Measurements from ENCODE around the gene ZNF226. TPM values are rescaled to one million over a fixed set of nuclear protein-coding genes. Genes with fewer than 3 reads are reported as not detected.

The ZNF226 gene
- total RNA-seq, 1 experiment from 2014 or later: 15.3 TPM

GRCh38 chr19:44204772-44205171 is 39.9 kb downstream of the ZNF226 start:
- Histone ChIP-seq H3K56ac (ENCODE audit: insufficient read length, low read depth, low read length) (no peak overlapping the region), H3K14ac (ENCODE audit: insufficient read depth, low read length) (no peak overlapping the region), H4K8ac (replicated peaks; ENCODE audit: insufficient read length, low read depth, low read length) (no peak overlapping the region), H2BK20ac (ENCODE audit: low read depth, low read length, poor library complexity, severe bottlenecking) (no peak overlapping the region), H3K79me1 (ENCODE audit: insufficient read depth, low read depth, low read length, poor library complexity, severe bottlenecking) (no peaks in the 10 kb centered on the region), H2AK5ac (ENCODE audit: insufficient read length, low read length) (no peak overlapping the region), H4K20me1 (ENCODE audit: control insufficient read depth, insufficient read depth, insufficient read length) (no peaks in the 10 kb centered on the region), H2BK15ac (ENCODE audit: low read depth, low read length) (no peak overlapping the region), H3K27ac (ENCODE audit: insufficient read length, low read depth, low read length) (no peak overlapping the region), H2BK5ac (ENCODE audit: insufficient read length, low read length) (no peak overlapping the region), H3K4ac (ENCODE audit: low read depth, low read length) (no peak overlapping the region), H3K23me2 (ENCODE audit: insufficient read length, low read depth, low read length, poor library complexity, severe bottlenecking) (no peaks in the 10 kb centered on the region), H3K27me3 (ENCODE audit: insufficient read depth, low read length) (no peaks in the 10 kb centered on the region; the same call in 1 of the 2 replicates), H3K18ac (ENCODE audit: insufficient read length, low read depth, low read length) (no peak overlapping the region), H3K4me1 (ENCODE audit: insufficient read depth, low read length) (no peaks in the 10 kb centered on the region), H2BK120ac (ENCODE audit: low read depth, low read length, poor library complexity, severe bottlenecking) (no peak overlapping the region), H4K91ac (ENCODE audit: insufficient read length, low read depth, low read length) (no peak overlapping the region), H3K23ac (ENCODE audit: insufficient read length, low read depth, low read length) (no peak overlapping the region), H2AFZ (ENCODE audit: low read length) (no peak overlapping the region), H4K5ac (ENCODE audit: insufficient read length, low read depth, low read length) (no peak overlapping the region), H2BK12ac (ENCODE audit: insufficient read length, low read depth, low read length) (no peak overlapping the region), H3T11ph (ENCODE audit: low read length) (no peak overlapping the region), H3K9me3 (ENCODE audit: control insufficient read depth, low read depth, low read length) (no peaks in the 10 kb centered on the region), H3K79me2 (ENCODE audit: insufficient read depth, low read length) (no peaks in the 10 kb centered on the region), H3K4me2 (ENCODE audit: insufficient read depth, insufficient read length, low read length) (no peak overlapping the region), H3K9ac (ENCODE audit: extremely low read depth, insufficient read length, low read length) (no peak overlapping the region)
- no peak for TF ChIP-seq CTCF (conservative IDR thresholded peaks at IDR 0.05)
- Mint-ChIP-seq H3K4me1 (peaks cover 4 to 9% of the 10 kb centered on the region in 2 experiments), H3K9me3 (peaks cover 32 to 40% of the 10 kb centered on the region in 2 experiments), H3K27ac (no peak overlapping the region), H3K4me3 (no peak overlapping the region), H3K27me3 (ENCODE audit: low read depth) (peaks cover 21% of the 10 kb centered on the region), H3K36me3 (ENCODE audit: insufficient read depth in 1 of 3, low read depth in 3 of 3) (peaks cover 3 to 5% (median 4%) of the 10 kb centered on the region in 3 experiments; a peak in 6 of 7 replicates)
- WGBS (ENCODE audit: extremely low coverage, insufficient read length, low lambda C conversion rate): no CpG with 5 or more reads among the region's 2 CpGs
- no peak for DNase-seq

Data from H9 (cell line).